GM20431 (cell line): Measurements from ENCODE around the gene PNPLA3.

Experiments used
- in situ Hi-C: fragments of 300-500 bp; cut with MseI, MboI; formaldehyde crosslinking; loops from one replicate; pipeline ENCODE4 v1.15.0; 2020; ENCODE audit warnings: low sequenced_read_pairs; ENCODE audit not compliant: unreplicated experiment

The PNPLA3 gene

GRCh38 chr22:43955040-43955882 is 31.7 kb downstream of the PNPLA3 start, which contains the start of gene SAMM50:
Gene SAMM50, plus strand, starts transcription at chr22:43955442. Its CDS starts 136 bp downstream, at chr22:43955578.
- in situ Hi-C loops = no loop called here

- in situ Hi-C loops = no loop called here
These were observed 32.5 kb downstream of the PNPLA3 start for GRCh38 chr22:43955883-43956782.

DNA sequence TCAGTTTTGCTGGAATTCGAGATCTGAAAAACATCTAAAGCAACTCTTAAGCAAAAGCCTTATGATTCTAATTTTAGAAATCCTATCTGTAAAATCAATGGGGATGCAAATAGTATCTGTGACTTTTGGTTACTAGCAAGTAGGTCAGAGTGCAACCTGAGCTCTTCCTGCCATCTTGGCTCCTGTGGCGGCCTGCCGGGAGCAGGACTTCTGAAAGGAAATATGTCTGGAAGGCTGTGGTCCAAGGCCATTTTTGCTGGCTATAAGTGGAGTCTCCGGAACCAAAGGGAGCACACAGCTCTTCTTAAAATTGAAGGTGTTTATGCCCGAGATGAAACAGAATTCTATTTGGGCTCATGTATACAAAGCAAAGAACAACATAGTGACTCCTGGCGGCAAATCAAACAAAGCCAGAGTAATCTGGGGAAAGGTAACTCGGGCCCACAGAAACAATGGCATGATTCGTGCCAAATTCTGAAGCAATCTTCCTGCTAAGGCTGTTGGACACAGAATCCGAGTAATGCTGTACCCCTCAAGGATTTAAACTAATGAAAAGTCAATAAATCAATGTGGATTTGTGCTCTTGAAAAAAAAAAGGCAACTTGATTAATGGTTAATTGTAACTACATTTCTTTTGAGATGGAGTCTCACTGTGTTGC is 33.3 kb downstream of the PNPLA3 start:
- in situ Hi-C loops = no loop called here

- in situ Hi-C loops = no loop called here
These were observed 34.3 kb downstream of the PNPLA3 start for GRCh38 chr22:43957871-43958270.

- in situ Hi-C loops = no loop called here
These were observed 40.8 kb downstream of the PNPLA3 start for GRCh38 chr22:43964314-43964857.

GRCh38 chr22:43967069-43967468 is 43.5 kb downstream of the PNPLA3 start:
- in situ Hi-C loops = no loop called here

- in situ Hi-C loops = no loop called here
These were observed 45.0 kb downstream of the PNPLA3 start for GRCh38 chr22:43968614-43969013.

DNA sequence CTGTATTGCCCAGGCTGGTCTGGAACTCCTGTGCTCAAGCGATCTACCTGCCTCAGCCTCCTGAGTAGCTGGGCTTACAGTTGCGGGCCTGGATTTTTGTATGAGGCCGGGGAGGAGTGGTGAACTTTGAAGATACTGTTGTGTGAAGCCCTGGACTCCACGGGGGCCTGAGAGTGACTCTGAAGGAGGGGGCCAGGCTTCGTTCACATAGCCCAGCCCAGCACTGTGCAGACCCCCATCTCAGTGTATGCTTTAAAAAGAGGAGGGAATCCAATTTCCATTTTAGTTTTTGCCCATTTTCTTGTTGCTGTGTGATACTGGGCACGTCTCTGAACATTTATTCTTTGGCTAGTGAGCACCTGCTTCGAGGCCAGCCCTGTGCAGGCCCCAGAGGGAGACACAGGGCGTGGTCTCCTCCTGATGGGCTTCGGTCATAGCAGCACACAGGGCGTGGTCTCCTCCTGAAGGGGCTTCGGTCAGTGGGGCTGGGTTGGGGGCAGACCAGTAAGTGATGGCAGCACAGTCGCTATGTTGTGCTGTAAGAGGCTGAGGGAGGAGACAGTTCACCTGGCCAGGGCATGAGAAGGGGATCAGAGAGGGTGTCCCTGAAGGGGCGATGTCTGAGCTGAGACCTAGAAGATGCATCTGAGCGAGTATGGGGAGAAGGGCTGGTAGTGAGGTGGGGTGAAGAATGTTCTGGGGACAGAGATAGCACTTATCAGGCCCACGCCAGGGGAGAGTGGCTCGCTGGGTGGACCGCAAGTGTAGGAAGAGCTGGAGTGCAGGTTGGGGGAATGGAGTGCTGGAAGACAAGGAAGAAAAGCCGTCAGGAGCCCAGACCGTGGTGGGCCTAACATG is 45.6 kb downstream of the PNPLA3 start:
- in situ Hi-C loops = no loop called here

DNA sequence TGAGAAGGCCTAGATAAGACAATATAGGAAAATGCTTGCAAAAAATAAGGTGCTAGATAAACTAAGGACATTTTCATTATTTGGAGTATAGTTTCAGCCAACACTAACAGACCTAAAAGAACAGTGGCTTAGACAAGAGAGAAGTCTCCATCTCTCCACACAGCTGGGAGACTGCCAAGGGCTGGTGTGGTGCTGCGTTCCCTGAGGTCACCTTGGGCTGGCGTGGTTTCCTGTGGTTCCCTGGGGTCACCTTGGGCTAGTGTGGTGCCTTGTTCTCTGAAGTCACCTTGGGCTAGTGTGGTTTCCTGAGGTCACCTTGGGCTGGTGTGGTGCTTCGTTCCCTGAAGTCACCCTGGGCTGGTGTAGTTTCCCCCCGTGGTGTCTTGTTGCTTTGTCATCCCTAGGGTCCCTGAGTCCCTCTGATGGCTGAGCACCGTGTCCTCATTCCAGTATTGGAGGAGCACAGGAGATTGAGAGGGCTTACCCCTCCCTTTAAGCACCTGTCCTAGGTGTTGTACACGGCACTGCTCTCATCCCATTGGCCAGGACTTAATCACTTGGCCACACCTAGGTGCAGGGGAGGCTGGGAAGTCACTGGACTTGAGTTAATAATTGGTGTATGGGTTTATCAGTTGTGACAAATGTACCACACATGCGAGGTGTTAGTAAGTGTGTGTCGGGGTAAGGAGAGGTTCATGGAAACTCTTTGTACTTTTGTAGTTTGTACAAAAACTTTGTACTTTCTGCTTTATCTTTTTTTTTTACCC is 46.6 kb downstream of the PNPLA3 start:
- in situ Hi-C loops = no loop called here

DNA sequence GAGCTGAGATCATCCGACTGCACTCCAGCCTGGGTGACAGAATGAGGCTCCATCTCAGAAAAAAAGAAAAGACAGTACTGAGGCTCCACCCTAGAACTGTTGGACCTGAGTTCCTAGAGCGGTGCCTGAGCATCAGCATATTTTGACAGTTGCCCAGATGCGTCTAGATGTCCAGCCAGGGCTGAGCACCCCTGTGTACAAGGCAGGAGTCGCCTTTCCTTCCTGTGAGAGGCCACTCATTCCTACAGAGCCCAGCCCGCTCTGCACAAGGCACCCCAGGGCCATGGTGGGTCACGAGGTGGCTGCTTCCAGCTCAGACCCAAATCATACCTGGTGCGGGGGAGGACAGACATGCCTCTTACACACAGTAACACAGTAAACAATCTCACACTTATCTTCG is 47.5 kb downstream of the PNPLA3 start:
- in situ Hi-C loops = no loop called here

DNA sequence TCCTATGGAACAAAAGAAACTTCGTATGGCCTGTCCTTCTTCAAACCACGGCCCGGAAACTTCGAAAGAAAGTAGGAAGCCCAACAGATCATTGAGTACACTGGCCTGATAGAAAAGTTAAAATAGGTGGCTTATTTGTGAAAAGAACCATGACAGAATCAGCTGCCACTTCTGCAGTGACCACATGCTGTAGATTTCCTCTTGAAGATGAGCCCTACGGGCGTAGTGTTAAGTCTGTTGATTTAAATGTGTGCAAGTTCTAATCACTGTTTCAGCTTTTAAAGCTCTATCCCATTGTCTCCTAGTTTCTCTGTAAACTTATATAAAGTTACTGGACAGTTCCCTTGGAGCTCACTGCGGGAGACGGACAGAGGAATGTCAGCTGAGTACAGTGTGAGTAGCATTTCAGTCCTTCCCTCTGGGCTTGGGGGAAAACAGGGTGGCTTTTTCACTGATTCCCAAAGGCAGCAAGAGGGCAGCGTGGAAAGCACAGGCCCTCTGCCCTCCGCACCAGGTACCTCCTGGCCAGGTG is 49.4 kb downstream of the PNPLA3 start:
- in situ Hi-C loops = no loop called here

DNA sequence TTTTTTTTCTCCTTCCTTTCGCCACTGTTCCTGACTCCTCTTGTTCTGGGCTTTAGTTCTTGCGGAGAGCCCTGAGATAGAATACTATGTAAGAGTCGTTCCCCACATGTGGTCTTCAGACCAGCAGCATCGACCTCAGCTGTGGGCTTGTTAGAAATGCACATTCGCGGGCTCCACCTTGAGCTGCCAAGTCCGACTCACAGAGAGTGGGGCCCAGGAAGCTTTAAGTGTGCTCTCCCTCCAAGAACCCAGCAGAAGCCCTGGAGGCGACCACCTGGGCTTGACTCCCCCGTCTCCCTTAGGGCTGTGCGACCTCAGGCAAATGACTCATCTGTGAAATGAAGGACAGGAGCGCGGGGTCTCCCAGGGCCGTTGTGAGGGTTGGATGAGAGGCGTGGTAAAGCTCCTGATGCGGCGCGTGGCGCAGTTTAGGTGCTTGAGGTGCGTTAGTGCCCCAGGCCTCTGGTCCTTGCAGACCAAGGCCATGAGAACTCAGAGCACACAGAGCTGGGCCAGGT is 50.5 kb downstream of the PNPLA3 start:
- in situ Hi-C loops = no loop called here

DNA sequence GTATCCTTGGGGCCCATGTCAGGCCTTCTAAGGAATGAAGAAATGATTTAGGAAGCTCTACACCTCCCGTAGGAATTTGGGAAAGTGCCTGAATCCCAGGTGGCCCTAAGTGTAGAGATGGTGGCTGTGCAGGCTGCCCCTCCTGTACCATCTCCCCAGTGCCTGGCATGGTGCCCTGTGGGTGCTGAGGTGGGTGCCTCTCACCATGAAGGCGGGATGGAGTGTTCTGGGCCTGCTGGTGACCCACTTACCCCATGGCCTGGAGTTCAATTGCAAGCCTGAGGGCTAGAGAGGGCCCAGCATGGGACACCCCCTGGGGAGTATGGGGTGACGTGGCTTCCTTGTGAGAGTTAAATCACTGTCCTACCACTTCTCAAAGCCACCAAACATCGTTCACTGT is 51.4 kb downstream of the PNPLA3 start:
- in situ Hi-C loops = no loop called here

DNA sequence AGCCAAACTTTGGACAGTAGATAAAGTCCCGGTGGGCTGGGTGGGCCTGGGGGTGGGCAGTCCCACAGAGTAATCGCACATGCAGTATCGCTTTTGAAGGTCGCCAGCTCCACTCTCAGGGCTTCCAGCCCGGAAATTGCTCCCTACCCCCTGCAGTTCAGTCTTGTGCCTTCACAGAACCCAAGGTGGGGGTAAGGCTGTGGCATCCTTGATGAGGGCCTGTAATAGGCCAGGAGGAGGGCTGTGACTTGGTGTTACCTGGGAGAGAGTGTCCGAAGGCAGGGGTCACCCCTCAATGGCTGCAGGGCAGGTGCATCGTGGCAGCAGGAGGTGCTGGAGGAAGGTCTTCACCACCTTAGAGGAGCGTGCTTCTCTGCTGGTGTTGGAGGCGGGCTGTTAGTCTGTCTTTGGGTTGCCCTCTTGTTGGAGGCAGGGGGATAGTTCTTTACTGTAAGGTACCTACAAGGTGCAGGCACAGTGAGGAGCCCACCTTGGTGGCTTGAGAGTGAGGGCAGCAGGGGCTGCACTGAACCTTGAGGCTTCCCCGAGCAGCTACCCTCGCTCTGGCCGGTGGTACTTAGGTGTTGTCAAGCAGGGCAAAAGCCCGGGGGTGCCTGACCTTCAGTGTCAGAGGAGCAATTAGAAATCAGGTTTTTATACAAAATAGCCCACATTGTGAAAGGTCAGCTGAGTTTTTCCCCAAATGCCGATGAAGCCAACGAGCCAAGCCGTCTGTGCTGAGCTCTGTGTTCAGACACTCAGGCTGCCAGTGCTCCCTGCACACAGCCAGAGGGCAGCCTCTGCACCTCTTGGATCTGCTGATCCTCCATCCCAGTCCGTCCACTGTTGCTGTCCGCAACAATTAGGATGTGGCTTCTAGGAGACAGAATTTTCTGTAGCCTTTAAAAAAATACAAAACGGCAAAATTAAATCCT is 53.5 kb downstream of the PNPLA3 start:
- in situ Hi-C loops = no loop called here

- in situ Hi-C loops = no loop called here
These were observed 55.0 kb downstream of the PNPLA3 start for GRCh38 chr22:43978558-43978957.

DNA sequence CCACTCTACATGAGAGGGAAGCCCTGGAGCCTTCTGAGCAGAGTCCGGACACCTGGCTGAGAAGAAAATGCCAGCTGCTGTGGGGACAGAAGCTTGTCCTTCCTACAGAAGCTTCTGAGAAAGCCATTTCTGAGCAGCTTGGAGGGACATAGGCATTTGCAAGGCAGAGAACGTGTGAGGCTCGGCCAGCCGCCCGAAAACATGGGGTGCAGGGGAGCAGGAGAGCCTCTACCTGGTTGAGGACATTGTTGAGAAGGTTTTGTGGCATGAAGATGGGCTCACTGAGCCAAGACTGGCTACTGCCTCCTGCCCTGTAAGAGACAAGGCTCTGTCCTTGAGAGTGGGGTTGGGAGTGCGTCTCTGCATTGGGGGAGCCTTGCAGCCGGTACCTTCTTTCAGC is 57.0 kb downstream of the PNPLA3 start:
- in situ Hi-C loops = no loop called here

GRCh38 chr22:43980996-43981395 is 57.4 kb downstream of the PNPLA3 start:
- in situ Hi-C loops = no loop called here
